NCI-H1694 treated with DMSO at 0.1 percent for 48 hours (cell line): Measurements from ENCODE around the gene MYO7B.

ENCODE experiments used
- DNase-seq: peaks from one replicate; lab custom pipeline; 2025; lab: John Stamatoyannopoulos, UW

MYO7B gene

DNA sequence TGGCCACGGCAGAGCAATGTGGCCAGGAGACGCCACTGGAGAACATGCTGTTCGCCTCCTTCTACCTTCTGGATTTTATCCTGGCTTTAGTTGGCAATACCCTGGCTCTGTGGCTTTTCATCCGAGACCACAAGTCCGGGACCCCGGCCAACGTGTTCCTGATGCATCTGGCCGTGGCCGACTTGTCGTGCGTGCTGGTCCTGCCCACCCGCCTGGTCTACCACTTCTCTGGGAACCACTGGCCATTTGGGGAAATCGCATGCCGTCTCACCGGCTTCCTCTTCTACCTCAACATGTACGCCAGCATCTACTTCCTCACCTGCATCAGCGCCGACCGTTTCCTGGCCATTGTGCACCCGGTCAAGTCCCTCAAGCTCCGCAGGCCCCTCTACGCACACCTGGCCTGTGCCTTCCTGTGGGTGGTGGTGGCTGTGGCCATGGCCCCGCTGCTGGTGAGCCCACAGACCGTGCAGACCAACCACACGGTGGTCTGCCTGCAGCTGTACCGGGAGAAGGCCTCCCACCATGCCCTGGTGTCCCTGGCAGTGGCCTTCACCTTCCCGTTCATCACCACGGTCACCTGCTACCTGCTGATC lies 115.4 kb downstream of the MYO7B start:
- DNase-seq: no peak

- no peak for DNase-seq
Observed at GRCh38 chr2:127651381-127651809, 115.9 kb downstream of the MYO7B start.

DNA sequence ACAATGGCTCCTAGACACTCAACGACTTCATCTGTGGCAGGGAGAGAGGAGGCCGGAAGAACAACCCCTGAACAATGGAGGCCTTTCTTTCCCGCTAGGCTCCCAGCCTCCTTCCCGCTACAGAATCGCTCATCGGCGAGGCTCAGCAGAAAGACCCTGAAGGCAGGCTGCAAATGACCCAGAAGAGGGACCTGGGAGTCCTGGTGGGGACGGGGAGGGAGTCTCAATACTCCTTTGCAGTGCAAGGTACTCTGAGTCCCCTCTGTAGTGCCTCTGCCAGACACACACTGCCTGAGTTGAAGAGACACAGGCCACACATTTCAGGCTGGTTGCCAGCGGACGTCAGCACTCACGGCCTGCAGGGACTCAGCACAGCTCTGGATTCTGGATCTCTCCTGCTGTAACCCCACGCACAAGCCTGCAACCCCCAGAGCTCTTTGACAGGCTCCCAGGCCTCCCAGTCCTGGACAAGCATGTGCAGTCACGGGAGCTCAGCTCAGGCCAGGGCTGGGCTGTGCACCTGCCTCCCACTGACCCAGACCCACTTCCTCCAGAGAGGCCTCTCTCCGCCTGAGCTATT lies 116.6 kb downstream of the MYO7B start:
- no peak for DNase-seq

GRCh38 chr2:127652786-127653357 lies 117.4 kb downstream of the MYO7B start:
- DNase-seq: no peak

- no peak for DNase-seq
Observed at GRCh38 chr2:127653421-127654083, 118.1 kb downstream of the MYO7B start.

DNA sequence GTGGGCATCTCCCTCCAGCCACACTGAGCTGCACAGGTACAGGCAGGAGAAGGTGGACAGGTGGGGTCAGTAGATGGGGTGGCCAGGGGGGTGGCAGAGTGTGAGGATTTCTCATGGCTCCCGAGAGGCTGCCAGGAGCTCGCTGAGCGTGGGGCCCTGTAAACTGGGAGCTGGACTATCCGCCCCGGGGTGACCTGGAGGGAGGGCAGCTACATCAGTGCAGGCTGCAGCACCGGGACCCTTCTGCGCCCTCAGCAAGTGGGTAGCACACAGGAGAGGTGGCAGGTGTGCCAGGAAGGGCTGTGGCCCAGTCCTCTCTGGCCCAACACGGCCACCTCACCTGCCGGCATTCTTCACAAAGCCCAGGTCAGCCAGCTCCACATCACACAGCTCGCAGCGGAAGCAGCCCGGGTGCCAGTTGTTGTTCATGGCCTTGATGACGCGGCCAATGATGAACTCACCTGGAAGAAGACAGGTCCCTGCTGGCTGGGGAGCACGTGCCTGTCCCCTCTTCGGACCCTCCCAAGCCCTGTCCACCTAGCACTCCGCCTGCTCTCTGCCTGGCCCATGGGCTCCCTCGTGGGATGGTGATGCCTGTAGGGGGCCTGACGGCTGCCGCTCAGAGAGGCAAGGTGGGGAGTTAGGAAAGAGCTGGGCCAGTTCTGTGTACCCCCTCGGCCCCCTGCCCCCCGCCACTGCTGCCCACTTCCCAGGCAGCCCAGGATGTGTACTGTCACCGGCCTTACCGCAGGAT lies 118.8 kb downstream of the MYO7B start:
- DNase-seq: no peak

DNA sequence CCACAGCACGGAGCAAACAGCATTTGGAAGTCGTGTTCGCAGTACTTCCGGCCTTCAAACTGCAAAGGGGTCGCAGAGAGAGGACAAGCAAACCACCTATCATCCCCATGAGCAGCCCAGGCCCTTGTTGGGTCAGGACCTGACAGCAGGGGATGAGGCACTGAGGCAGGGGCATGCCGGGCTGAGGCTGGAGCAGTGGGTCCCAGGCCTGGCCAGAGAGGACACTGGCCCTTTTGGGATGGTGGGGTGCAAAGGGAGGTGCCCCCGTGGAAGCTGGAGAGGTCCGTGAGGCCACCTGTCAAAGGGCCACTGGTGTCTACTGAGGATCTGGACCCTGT lies 119.3 kb downstream of the MYO7B start:
- no peak for DNase-seq

DNA sequence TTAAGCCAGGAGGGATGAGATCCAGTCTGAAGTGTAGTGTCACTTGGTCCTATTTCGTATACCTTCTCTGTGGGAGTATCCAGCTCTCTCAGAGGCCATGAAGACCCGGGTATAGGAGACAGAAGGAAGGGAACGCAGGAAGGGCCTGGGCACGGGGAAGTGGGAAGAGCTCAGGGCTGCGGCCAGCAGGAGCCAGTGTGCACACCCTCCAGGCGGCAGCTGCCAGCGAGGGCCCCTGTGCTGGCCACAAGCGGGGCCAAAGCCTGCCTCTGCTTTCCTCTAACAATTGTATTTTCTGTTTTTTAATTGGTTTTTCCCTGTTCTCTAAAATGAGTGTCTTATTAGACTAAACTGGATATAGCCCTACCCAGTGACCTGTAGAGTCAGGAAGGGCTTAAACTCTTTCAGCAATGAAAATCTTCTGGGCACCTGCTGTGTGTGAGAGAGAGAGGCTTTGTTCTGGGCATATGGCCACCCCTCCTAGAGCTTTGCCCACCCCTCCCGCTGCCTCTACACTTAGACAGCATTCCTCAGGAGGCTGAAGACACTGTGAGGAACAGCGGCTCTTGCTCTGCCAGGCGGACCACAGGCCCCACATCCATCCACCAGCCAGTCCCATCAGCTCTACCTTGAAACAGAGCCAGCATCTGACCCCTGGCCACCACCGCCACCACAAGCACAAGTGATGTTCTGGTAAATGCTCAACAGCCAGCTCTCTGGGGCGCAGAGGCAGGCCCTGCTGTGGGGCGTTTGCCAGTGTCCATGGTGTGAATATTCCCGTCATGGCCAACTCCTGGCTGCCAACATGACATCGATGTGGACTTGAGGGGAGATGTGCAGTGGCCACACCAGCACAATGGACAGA lies 120.0 kb downstream of the MYO7B start:
- DNase-seq: no peak

DNA sequence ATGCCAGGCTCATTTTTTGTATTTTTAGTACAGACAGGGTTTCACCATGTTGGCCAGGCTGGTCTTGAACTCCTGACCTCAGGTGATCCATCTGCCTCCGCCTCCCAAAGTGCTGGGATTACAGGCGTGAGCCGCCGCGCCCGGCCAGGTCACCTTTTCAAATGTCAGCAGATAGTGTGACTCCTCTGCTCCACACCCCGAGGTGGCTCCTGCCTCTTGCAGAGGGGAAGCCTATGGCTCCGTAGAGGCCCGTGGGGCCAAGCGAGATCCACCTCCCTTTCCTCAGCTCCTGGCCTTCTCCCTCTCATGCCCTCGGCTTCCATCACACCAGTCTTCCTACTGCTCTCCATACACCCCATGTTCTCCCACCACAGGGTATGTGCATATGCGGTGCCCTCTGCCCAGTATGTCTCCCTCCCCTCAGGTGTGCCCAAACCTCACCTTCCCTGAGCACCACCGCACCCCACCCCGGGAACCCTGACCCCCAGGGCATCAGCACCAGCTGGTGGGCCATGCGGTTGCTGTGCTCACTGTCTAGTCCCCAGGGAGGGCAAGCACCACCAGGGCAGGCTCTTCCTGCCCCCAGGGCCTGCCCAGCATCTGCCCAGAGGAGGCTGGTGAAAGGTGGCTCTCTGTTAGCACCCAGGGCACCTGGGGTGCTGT lies 121.2 kb downstream of the MYO7B start:
- DNase-seq: no peak

- no peak for DNase-seq
Observed at GRCh38 chr2:127657232-127657595, 121.7 kb downstream of the MYO7B start.

DNA sequence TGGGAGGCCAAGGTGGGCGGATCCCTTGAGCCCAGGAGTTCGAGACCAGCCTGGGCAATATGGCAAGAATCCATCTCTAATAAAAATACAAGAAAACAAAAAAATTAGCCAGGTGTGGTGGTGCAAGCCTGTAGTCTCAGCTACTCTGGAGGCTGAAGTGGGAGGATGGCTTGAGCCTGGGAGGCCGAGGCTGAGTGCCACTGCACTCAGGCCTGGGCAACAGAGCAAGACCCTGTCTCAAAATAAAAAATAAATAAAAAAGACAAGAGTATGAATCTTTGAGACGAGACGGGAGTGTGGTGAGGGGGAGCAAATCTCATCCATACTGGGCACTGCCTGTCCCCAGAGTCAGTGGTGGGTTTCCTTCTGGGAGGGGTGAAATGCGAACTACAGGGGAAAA lies 122.7 kb downstream of the MYO7B start:
- DNase-seq: no peak

GRCh38 chr2:127658641-127659407 lies 123.3 kb downstream of the MYO7B start:
- no peak for DNase-seq

- DNase-seq: no peak
Observed at GRCh38 chr2:127659408-127660290, 124.2 kb downstream of the MYO7B start.

GRCh38 chr2:127660291-127660578 lies 124.8 kb downstream of the MYO7B start:
- DNase-seq: no peak

- DNase-seq: no peak
Observed at GRCh38 chr2:127661072-127661649, 125.7 kb downstream of the MYO7B start.

DNA sequence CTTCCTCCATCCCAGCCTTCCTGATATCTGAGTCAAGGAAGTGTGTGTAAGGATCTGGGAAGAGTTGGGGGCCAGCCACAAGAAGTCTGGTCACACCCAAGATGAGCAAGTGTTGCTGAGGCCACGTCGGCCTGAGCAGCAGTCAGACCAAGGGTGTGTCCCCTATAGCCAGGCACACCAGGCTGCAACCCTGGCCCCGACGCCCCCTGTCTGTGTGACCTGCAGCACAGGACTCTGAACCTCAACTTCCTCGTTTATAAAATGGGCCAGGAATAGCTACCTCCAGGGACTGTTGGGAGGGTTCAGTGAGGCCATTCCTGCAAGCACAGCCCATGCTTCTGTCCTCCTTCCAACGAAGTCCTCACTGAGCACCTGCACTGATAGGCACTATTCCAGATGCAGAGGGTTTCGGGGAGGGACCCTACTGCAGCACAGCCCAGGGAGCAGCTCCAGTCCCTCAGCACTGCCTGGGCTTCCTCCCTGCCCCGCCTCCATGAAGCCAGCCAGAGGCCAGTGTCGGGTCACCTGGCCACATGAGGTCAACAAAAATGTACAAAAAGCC lies 126.5 kb downstream of the MYO7B start:
- DNase-seq: no peak

DNA sequence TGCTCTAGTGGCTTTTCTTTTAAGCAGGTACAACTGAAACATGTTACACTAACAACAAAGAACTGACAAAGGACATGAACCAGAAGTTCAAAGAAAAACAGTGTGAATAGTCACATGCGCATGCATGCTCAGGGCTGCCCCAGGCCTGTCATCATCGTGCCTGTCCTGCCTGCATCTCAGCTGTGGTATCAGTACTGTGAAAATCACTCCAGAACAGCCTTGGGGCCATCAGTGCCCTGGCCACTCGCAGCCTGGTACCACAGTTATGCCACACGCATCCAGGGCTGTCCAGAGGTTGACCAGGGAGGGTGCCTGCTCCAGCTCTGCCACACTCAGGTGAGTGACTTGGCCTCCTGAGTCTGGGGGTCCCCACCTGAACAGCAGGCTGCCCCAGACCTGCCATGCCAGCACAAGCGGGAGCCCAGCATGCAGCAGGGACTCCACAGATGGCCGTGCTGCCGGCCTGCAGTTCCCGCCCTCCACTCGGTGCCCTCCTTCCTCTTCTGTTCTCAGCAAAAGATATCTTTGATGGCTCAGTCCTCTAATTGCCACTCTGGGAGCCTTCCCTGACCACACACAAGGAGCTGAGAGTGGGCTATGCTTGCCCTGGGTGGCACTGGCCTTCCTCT lies 127.6 kb downstream of the MYO7B start:
- DNase-seq: no peak

GRCh38 chr2:127663566-127664064 lies 128.1 kb downstream of the MYO7B start:
- no peak for DNase-seq
